Measurements from ENCODE around the gene HMGN3.

DNA sequence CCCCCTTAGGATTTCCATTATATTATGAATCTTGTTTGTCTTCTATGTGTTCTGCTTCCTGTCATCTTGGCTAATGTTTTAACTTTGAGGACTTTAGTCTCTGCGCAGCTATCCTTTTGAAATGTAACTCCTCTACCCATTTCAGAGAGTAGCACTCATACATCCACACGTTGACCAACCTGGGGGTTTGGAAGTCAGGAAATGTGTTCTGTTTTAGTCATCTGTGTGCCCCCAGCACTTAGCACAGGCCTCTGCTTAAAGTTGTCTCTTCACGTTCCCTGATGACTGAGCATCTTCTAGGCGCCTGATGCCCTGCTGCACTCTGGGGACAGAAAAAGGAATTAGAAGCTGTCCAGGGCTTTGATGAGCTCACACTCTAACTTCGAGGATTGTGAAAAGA, 47.9 kb downstream of the HMGN3 start:
- no peak for TF ChIP-seq POLR2A (IDR thresholded peaks at IDR 0.05)
- TF ChIP-seq, protein P1, sequence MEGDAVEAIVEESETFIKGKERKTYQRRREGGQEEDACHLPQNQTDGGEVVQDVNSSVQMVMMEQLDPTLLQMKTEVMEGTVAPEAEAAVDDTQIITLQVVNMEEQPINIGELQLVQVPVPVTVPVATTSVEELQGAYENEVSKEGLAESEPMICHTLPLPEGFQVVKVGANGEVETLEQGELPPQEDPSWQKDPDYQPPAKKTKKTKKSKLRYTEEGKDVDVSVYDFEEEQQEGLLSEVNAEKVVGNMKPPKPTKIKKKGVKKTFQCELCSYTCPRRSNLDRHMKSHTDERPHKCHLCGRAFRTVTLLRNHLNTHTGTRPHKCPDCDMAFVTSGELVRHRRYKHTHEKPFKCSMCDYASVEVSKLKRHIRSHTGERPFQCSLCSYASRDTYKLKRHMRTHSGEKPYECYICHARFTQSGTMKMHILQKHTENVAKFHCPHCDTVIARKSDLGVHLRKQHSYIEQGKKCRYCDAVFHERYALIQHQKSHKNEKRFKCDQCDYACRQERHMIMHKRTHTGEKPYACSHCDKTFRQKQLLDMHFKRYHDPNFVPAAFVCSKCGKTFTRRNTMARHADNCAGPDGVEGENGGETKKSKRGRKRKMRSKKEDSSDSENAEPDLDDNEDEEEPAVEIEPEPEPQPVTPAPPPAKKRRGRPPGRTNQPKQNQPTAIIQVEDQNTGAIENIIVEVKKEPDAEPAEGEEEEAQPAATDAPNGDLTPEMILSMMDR (IDR thresholded peaks at IDR 0.05): no peak

Measured in uterus (tissue), 2 donors.